ENCODE data around the gene CTIF.

DNA sequence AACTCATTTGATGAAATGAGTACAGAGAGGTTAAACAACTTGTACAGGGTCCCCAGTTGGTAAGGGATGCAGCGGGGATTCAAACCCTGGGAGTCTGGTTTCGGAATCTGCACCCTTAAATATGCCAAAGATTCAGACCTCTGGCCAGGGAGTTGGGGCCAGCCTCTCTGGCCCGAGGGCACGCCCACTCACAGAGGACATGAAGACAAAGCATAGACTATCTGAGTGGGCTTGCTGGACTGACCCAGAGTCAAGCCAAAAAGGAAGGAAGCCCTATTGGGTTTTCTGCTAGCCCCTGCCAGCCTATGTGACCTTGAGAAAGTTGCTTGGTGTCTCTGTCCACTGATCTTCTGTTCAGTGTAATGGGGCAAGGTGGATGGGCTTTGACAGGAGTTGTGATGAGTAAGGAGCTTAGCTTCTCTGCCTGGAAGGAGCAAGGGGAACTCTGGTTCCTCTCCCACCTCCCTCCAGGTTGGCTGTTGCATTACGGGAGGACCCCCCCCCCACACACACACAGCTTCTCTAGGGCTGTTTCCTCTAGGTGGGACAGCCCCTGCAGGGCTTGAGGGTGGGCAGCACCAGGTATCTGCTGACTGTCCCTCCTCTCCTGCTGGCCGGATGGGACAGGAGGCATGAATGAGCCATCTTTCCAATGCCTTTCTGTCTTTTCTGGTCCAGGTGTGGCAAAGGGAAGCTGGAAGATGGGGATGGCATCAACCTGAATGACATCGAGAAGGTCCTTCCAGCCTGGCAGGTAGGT lies 131.3 kb downstream of the CTIF start:
- no peak for TF ChIP-seq EZH2 (IDR thresholded peaks at IDR 0.05; ENCODE audit: low read length, missing control alignments)
- TF ChIP-seq, protein P1, sequence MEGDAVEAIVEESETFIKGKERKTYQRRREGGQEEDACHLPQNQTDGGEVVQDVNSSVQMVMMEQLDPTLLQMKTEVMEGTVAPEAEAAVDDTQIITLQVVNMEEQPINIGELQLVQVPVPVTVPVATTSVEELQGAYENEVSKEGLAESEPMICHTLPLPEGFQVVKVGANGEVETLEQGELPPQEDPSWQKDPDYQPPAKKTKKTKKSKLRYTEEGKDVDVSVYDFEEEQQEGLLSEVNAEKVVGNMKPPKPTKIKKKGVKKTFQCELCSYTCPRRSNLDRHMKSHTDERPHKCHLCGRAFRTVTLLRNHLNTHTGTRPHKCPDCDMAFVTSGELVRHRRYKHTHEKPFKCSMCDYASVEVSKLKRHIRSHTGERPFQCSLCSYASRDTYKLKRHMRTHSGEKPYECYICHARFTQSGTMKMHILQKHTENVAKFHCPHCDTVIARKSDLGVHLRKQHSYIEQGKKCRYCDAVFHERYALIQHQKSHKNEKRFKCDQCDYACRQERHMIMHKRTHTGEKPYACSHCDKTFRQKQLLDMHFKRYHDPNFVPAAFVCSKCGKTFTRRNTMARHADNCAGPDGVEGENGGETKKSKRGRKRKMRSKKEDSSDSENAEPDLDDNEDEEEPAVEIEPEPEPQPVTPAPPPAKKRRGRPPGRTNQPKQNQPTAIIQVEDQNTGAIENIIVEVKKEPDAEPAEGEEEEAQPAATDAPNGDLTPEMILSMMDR (conservative IDR thresholded peaks at IDR 0.05 in 1 of 2, IDR thresholded peaks at IDR 0.05 in 1 of 2; ENCODE audit: low read depth in 1 of 2, low read length in 2 of 2) = no peak
